ENCODE measurements around the gene KCNH4.

DNA sequence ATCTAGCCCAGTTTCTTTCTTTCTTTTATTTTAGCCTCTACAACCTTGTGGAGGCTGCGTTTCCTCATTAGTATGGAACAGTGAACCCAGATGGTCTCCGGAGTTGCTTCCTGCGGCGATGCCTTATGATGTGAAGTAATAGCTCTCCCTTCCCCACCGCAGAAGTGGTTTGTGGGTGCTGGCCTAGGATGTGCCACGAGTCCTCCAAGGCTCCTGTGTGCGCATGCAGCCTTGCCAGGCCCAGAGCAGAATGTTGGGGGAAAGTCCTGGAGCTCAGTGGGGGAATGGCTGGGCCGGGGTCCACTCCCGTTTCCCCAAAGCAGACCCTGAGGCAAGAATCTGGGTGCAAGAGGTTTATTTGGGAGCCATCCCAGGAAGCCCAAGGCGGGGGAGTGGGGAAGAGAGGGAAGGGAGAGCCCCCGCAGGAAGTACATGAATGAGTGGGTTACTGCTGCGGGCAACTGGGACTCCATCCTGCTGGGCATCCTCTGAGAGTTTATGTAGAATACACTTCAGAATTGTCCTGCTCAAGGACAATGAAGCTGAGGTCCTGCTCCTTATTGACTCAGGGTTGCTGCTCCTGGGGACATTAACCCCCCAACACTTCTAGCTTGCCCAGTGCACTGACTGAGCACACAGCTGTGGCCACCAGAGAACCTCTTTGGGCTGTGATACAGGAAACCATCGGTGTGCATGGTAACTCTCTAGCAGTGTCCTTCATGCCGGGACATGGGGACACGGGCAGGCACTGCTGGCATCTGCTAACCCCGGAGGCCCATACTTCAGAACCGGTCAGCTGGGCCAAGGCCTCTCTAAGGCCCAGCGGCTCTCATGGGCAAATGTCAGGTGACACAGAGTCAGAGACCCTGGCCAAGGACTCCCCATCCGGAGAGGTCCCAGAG, 8.1 kb upstream of the KCNH4 start:
- TF ChIP-seq ZNF501 (CRISPR knock-in tag; IDR thresholded peaks at IDR 0.05) = no peak
- TF ChIP-seq CTCF (CRISPR knock-in tag; IDR thresholded peaks at IDR 0.05) = no peak
- TF ChIP-seq HCFC1 (IDR thresholded peaks at IDR 0.05; ENCODE audit: low read depth, low read length) = no peak
- TF ChIP-seq IRF2 (CRISPR knock-in tag; IDR thresholded peaks at IDR 0.05) = no peak
- TF ChIP-seq ZNF570 (CRISPR knock-in tag; IDR thresholded peaks at IDR 0.05; ENCODE audit: borderline replicate concordance) = no peak
- TF ChIP-seq, protein P1, sequence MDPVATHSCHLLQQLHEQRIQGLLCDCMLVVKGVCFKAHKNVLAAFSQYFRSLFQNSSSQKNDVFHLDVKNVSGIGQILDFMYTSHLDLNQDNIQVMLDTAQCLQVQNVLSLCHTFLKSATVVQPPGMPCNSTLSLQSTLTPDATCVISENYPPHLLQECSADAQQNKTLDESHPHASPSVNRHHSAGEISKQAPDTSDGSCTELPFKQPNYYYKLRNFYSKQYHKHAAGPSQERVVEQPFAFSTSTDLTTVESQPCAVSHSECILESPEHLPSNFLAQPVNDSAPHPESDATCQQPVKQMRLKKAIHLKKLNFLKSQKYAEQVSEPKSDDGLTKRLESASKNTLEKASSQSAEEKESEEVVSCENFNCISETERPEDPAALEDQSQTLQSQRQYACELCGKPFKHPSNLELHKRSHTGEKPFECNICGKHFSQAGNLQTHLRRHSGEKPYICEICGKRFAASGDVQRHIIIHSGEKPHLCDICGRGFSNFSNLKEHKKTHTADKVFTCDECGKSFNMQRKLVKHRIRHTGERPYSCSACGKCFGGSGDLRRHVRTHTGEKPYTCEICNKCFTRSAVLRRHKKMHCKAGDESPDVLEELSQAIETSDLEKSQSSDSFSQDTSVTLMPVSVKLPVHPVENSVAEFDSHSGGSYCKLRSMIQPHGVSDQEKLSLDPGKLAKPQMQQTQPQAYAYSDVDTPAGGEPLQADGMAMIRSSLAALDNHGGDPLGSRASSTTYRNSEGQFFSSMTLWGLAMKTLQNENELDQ (CRISPR knock-in tag; IDR thresholded peaks at IDR 0.05; ENCODE audit: borderline replicate concordance) = no peak
- no peak for TF ChIP-seq HDAC2 (CRISPR knock-in tag; IDR thresholded peaks at IDR 0.05)
- no peak for TF ChIP-seq ETV6 (CRISPR knock-in tag; conservative IDR thresholded peaks at IDR 0.05)
- no peak for TF ChIP-seq POLR2AphosphoS5 (IDR thresholded peaks at IDR 0.05; ENCODE audit: low read depth, low read length)
- TF ChIP-seq ELF4 (CRISPR knock-in tag; IDR thresholded peaks at IDR 0.05; ENCODE audit: borderline replicate concordance) = no peak

Data from HepG2 (cell line).